GM12875 (cell line): ENCODE results near the gene TBC1D22A.

Experiments
- H3K4me3 ChIP-seq: one replicate; pipeline ENCODE4 v1.5.1; 2011; ENCODE audit warnings: low read depth, low read length, control low read depth
- CTCF ChIP-seq: IDR thresholded peaks from 2 replicates; pipeline ENCODE4 v1.5.1; 2011; ENCODE audit warnings: low read depth, mild to moderate bottlenecking, control low read depth, inconsistent platforms, low read length, moderate library complexity, borderline replicate concordance; ENCODE audit not compliant: insufficient read depth

The TBC1D22A gene

GRCh38 chr22:46992121-46992731 lies 229.8 kb downstream of the TBC1D22A start:
- no peak for TF ChIP-seq CTCF
- no peak overlapping the region for H3K4me3 ChIP-seq

- no peak for TF ChIP-seq CTCF
- no peak overlapping the region for H3K4me3 ChIP-seq
These were observed 231.2 kb downstream of the TBC1D22A start for GRCh38 chr22:46993633-46994032.

- no peak for TF ChIP-seq CTCF
- H3K4me3 ChIP-seq: no peak overlapping the region
These were observed 231.8 kb downstream of the TBC1D22A start for GRCh38 chr22:46994265-46994664.

- H3K4me3 ChIP-seq: no peak overlapping the region
- TF ChIP-seq CTCF: no peak
These were observed 232.5 kb downstream of the TBC1D22A start for GRCh38 chr22:46994983-46995382.

- H3K4me3 ChIP-seq: no peak overlapping the region
- TF ChIP-seq CTCF: no peak
These were observed 233.3 kb downstream of the TBC1D22A start for GRCh38 chr22:46995501-46996360.

GRCh38 chr22:46996595-46997310 lies 234.3 kb downstream of the TBC1D22A start:
- peak; percentile 22; the same call in 1 of the 2 replicates for TF ChIP-seq CTCF
- H3K4me3 ChIP-seq: no peak overlapping the region
